ENCODE results near the gene POGZ.

Gene POGZ

DNA sequence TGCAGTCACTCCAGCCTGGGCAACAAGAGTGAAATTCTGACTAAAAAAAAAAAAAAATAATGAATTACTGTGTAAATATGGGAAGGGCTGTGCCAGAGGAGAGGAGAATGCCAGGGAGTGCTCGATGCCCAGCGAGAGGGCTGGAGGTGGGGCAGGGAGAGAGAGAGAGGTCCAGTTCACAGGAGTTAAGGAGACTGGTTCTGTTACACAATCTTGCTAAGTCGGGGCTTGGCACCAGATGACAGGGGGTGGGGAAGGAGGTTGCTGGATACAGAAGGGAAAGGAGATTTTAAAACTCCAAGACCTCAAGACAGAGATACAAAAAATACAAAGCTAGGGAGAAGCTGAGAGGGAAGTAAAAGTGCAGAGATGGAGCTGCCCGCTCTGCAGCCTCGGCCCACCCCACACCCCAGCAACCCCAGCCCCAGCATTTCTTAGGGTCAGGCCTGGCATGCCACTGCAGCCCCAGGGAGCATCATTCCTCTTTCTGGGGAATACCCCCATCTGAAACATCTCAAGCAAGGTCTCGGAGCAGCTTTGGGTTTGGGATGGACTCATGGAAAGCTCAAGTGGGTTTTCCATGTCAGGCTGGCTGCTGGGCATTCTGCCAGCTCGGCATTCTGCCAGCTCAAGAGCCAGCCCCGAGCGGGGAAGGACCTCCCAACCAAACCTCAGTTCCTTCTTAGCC is 87.8 kb downstream of the POGZ start:
- DNase-seq (ENCODE audit: low spot score) = peak; percentile 51

DNA sequence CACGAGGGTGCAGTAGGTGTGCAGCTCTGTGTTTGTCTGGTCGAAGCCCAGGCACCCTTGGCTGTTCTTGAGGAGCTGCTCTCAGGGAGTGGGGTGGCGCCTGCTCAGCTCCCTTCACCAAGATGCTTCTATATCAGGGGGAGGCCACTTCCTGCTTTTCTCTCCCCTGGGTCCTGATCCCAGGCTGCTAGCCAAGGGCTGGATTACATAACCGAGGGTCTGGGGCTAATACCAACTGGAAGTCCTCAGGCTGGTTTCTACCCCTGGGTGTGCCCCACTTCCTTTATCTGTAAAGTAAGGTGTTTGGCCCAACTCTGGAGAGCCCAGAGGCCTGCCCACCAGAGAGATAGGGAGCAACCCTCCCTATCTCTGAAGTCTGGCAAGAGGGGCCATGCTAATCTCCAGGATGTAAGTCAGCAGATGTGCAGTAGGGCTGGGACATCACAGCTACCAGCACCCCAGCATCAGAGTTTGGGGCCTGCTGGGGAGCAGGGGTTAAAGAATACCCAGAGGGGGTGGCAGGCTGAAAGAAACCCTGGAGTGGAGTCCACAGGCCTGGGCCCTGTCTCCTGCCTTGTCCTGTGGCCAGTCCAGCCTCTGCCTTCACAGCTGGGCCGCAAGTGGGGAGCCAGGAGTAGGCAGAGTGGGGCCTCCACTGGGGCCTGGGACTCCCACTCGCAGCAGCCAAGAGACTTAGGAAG is 88.9 kb downstream of the POGZ start:
- no peak for DNase-seq (ENCODE audit: low spot score)

DNA sequence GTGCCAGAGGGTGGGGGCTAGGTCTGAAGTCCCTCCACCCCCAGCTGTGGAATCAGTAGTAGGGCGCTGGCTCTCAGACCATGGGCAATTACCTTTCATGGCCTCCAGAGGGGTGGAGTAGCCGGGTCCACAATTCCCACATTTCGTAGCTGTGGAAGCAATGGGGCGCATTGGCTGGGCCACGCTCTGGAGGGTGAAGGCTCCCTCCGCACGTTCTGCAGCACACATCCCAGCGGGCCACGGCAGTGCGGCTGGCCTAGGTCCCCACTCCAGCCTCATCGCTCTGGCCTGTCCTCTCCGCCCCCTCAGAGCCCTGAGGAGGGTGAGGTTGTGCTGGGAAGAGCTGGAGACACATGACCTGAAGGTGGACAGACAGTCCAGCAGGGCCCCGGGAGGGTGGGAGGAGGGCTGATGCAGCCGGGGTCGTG is 89.7 kb downstream of the POGZ start:
- DNase-seq (ENCODE audit: low spot score) = no peak

DNA sequence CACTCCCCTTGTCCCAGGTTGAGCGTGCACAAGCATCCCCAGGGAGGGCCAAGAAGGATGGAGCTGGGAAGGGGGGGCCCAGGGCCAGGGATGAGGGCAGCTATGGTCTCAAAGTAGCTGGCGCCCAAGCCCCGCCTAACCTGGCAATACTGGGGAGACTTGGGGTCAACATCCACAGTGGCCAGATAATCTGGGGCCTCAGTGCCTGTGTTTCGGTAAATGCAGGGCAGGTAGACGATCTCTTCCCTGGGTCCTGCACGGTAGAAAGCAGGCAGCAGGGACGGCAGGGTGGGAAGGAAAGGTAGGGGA is 90.0 kb downstream of the POGZ start:
- DNase-seq (ENCODE audit: low spot score) = no peak

DNA sequence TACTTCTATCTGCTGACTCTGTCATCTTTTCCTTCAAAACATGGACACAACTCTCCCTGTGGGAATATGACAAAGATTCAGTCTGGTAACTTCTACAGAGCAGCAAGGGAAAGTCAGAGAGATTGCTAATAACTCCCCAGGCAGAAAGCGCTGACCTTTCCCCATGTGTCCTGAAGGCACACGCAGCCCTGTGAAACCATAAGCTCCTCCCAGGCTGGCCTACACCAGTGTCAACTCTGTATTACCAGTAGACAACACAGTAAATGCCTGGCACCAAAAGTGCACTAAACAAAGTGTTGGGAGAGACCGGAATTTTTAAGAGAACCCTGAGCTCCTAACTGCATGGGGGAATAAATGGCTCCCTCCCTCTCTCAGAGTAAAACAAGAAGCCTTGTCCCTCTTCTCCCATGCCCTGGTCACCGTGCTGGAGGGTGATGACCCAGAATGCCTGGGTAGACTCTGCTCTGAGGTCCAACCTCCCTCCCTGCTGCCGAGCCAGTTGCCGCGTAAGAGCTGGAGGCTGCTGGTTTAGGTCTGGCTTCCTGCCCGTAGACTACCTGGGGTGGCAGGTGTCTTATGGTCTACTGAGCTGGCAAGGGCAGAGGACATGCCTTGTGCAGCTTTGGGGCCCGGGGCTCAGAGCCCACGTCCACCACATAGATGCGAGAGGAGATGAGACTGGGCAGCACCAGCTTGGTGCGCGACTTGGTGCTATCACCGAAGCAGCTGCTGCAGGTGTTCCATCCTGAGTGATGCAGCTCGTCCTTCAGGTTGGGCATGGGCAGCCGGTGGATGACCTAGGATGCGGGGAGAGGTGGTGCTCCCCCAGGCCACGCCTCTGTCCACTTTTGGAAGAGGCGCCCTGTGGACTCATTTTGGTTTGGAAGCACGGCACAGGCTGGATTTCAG is 90.6 kb downstream of the POGZ start:
- DNase-seq (ENCODE audit: low spot score) = no peak

DNA sequence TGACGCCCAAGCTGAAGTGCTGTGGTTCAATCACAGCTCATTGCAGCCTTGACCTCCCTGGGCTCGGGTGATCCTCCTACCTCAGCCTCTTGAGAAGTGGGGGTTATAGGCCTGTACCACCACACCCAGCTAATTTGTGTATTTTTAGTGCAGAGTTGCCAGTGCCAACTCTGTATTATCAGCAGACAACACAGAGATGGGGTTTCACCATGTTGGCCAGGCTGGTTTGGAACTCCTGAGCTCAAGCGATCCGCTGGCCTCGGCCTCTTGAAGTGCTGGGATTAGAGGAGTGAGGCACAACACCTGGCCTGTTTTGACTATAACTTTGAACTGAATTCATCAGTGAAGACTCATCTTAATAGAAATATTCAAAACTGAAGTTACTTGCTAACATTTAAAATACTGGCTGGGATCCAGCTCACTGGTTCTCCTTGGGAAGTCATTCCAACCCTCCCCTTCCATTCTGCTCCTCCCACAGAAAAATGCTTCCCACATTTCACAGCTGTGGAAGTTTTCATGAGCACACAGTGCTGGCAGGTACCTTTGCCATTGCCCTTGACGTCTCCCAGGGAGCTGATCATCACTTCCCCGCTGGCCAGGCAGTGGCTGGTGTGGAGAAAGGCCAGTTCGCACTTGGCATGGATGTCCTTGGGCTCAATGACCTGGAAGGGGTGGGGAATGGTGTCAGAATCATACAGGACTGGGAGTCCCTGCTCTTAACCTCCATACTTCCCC is 91.5 kb downstream of the POGZ start:
- no peak for DNase-seq (ENCODE audit: low spot score)

DNA sequence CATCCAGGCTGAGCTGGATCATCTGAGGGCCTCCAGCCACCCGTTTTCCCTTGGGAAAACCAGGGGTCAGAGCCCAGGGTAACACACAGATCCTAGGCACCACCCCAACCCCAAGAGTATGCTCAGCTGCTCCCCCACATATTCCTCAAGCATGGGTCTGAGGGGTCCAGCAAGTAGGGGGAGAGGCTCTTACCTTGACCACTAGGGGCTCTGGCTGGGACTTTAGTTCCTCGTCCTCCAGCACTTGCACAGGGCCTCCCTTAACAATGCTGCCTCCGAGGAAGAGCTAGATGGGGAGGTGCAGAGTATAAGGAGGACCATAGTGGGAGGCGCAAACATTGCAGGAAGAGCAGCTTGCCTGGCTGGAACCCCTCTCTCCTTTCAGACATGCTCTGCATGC is 94.3 kb downstream of the POGZ start:
- no peak for DNase-seq (ENCODE audit: low spot score)

DNA sequence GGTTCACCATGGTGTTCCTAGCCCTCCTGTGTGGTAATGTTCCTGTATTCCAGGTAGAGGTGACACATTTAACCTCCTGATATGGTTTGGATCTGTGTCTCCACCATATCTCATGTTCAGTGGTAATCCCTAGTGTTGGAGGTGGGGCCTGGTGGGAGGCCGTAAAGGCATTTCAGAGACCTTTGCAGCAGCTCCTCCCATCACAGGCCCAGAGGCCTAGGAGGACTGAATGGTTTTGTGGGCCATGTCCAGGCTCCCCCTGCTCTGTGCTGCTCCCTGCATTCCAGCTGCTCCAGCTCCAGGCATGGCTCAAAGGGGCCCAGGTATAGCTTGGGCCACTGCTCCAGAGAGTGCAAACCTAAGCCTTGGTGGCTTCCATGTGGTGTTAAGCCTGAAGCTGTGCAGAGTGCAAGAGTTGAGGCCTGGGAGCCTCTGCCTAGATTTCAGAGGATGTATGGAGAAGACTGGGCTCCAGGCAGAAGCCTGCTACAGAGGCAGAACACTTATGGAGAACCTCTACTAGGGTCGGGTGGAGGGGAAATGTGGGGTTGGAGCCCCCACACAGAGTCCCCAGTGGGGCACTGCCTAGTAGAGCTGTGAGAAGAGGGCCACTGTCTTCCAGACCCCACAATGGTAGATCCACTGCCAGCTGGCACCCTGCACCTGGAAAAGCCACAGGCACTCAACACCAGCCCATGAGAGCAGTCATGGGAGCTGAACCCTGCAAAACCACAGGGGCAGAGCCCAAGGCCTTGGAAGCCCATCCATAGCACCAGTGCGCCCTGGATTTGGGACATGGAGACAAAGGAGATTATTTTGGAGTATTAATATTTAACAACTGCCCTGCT is 96.8 kb downstream of the POGZ start:
- no peak for DNase-seq (ENCODE audit: low spot score)

DNA sequence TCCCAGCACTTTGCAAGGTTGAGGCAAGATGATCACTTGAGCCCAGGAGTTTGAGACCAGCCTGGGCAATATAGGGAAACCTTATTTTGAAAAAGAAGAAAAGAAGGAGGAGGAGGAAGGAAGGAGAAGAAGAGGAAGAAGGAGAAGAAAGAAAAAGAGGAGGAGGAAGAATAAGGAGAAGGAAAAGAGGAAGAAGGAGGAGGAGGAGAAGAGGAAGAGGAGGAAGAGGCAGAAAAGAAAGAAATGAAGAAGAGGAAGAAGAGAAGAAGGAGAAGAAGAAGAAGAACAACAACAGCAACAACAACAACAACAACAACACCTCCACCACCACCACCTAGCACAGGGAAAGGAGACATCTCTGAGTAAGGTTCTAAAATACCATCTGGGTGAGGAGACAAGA is 97.4 kb downstream of the POGZ start:
- DNase-seq (ENCODE audit: low spot score) = no peak

DNA sequence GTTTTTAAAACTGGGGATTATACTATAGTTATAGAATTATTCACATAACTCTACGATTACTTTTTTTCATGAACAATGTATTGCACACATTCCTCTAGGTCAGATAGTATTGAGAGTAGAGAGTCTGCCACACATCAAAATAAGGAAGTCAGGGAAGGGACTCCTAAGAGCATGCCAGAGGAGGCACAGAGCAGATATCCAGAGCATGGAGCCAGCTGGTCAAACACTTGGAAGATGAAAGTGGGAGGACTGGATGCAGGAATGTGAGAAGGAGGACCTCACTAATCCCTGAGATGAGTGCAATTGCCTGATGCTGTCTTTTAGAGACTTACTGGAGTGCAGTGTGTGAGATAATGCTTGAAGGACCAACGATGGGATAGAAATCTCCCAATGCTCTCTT is 102.6 kb downstream of the POGZ start:
- no peak for DNase-seq (ENCODE audit: low spot score)
